Esophagus squamous epithelium (tissue), 5 donors: ENCODE measurements around the gene INKA1. TPM values are rescaled to one million over a fixed set of nuclear protein-coding genes. Genes with fewer than 3 reads are reported as not detected.

Experiments used
- DNase-seq: peaks from one replicate; lab custom pipeline; 2025; lab: John Stamatoyannopoulos, UW
- H3K27ac ChIP-seq, 4 donors: fragments of 200-600 bp; sonication (generic); one replicate each; pipeline ENCODE4 v1.5.1; 2016 to 2019; ENCODE audit warnings: mild to moderate bottlenecking in 1 of 4
- H3K27me3 ChIP-seq, 4 donors: fragments of 200-600 bp; sonication (generic); 1 replicate in 3 of 4; 2 replicates in 1 of 4; pipeline versions ENCODE4 v1.5.1 to v1.6.0; 2017 to 2021; ENCODE audit warnings: antibody characterized with exemption in 1 of 4
- H3K36me3 ChIP-seq, 3 donors: fragments of 200-600 bp; sonication (generic); one replicate each; pipeline ENCODE4 v1.5.1; 2016 to 2019
- H3K4me1 ChIP-seq, 3 donors: fragments of 200-600 bp; sonication (generic); one replicate each; pipeline ENCODE4 v1.5.1; 2017 to 2019
- H3K4me3 ChIP-seq, 4 donors: fragments of 200-600 bp; sonication (generic); 1 replicate in 3 of 4; 2 replicates in 1 of 4; pipeline ENCODE4 v1.5.1; 2016 to 2019; ENCODE audit warnings: mild to moderate bottlenecking in 2 of 4, moderate library complexity in 1 of 4
- H3K9me3 ChIP-seq, 3 donors: fragments of 200-600 bp; sonication (generic); one replicate each; pipeline ENCODE4 v1.5.1; 2016 to 2019
- POLR2A ChIP-seq, 4 donors: fragments of 450-650 bp; IDR thresholded peaks; one replicate each; pipeline ENCODE4 v1.6.1; 2017; ENCODE audit warnings: antibody characterized with exemption in 4 of 4, mild to moderate bottlenecking in 4 of 4, moderate library complexity in 3 of 4
- WGBS, 2 donors: methylation state at CpG; one replicate each; pipeline ENCODE4 v1.1.5; 2018; 5-methylcytosine and 5-hydroxymethylcytosine counted together
- intact Hi-C: fragments of 100-400 bp; cut with DNase I; formaldehyde crosslinking; loops from one replicate; pipeline ENCODE4 v1.15.0; 2022
- total RNA-seq, 4 donors: library from RNA; depleted of rRNA; stranded (reverse); fragments of >200 nt; gene quantifications; one replicate each; pipeline ENCODE4 v1.1.0, GENCODE V29; 2016
- TF ChIP-seq, protein P1 (sequence below), 6 experiments: fragments of 450-650 bp in 4 of 6; fragments of 200-600 bp in 2 of 6; sonication (generic) in 2 of 6; IDR thresholded peaks; one replicate each; pipeline ENCODE4 v1.5.1; 2016 to 2019; ENCODE audit warnings: antibody characterized with exemption in 6 of 6, mild to moderate bottlenecking in 4 of 6, moderate library complexity in 4 of 6
- donor health status: DM: yes; HTN: yes; CAD: no.

The INKA1 gene
- total RNA-seq, 4 donors from 2014 or later: 15.2 to 23.3 (median 19.9) TPM

- H3K36me3 ChIP-seq: peaks cover 0 to 24% (median 0%) of the 10 kb centered on the region in 3 donors
- peaks cover 14 to 44% (median 24%) of the 10 kb centered on the region in 3 donors for H3K4me1 ChIP-seq
- peak overlapping the region; percentile 93 to 99 (median 96) for H3K27ac ChIP-seq
- TF ChIP-seq, protein P1, sequence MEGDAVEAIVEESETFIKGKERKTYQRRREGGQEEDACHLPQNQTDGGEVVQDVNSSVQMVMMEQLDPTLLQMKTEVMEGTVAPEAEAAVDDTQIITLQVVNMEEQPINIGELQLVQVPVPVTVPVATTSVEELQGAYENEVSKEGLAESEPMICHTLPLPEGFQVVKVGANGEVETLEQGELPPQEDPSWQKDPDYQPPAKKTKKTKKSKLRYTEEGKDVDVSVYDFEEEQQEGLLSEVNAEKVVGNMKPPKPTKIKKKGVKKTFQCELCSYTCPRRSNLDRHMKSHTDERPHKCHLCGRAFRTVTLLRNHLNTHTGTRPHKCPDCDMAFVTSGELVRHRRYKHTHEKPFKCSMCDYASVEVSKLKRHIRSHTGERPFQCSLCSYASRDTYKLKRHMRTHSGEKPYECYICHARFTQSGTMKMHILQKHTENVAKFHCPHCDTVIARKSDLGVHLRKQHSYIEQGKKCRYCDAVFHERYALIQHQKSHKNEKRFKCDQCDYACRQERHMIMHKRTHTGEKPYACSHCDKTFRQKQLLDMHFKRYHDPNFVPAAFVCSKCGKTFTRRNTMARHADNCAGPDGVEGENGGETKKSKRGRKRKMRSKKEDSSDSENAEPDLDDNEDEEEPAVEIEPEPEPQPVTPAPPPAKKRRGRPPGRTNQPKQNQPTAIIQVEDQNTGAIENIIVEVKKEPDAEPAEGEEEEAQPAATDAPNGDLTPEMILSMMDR (IDR thresholded peaks at IDR 0.05): no peak
- no peak for TF ChIP-seq POLR2A (IDR thresholded peaks at IDR 0.05)
- WGBS, 2 donors: 63 to 78% methylated on average over 3 to 4 of the region's 5 CpGs
- no peak overlapping the region for H3K4me3 ChIP-seq
- no peak for DNase-seq
- no peaks in the 10 kb centered on the region for H3K27me3 ChIP-seq
- H3K9me3 ChIP-seq: no peaks in the 10 kb centered on the region
- intact Hi-C loops: no loop called here
Measured at GRCh38 chr3:49787536-49787935, 15.5 kb upstream of the INKA1 start.

DNA sequence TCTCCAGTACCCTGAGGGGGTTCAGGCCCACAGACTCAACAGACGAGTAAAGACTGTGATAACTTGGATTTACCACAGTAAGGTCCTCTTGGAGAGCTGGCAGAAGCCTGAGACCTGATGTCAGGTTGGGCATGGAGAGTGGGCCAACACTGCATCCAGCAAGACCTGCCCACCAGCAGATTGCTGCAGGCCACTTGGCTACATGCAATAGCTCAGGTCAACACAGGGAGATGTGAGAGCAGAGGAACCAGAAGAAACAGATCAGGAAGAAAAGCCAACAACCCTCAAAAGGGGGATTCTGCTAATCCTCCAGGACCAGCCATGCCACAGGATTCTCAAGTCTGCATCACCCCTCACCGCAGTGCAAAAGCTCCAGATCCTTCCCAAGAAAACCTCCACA, 15.0 kb upstream of the INKA1 start:
- 82 to 100% methylated on average over 1 to 2 of the region's 2 CpGs for WGBS, 2 donors
- H3K4me1 ChIP-seq: peaks cover 14 to 39% (median 24%) of the 10 kb centered on the region in 3 donors
- no peaks in the 10 kb centered on the region for H3K27me3 ChIP-seq
- DNase-seq: no peak
- no peaks in the 10 kb centered on the region for H3K9me3 ChIP-seq
- intact Hi-C loops: no loop called here
- H3K36me3 ChIP-seq: peaks cover 0 to 19% (median 0%) of the 10 kb centered on the region in 3 donors
- no peak overlapping the region for H3K27ac ChIP-seq
- no peak overlapping the region for H3K4me3 ChIP-seq
- TF ChIP-seq, protein P1 (IDR thresholded peaks at IDR 0.05): no peak
- TF ChIP-seq POLR2A (IDR thresholded peaks at IDR 0.05): no peak

GRCh38 chr3:49790626-49791411, 12.2 kb upstream of the INKA1 start:
- WGBS, 2 donors: 60 to 71% methylated on average over 7 to 9 of the region's 9 CpGs
- Histone ChIP-seq H3K4me1 (peaks cover 4 to 11% (median 9%) of the 10 kb centered on the region in 3 donors), H3K4me3 (no peak overlapping the region), H3K27me3 (no peaks in the 10 kb centered on the region), H3K9me3 (no peaks in the 10 kb centered on the region), H3K36me3 (no peaks in the 10 kb centered on the region), H3K27ac (no peak overlapping the region)
- no peak for DNase-seq
- intact Hi-C loops: no loop called here
- TF ChIP-seq, protein P1 (IDR thresholded peaks at IDR 0.05): no peak
- TF ChIP-seq POLR2A (IDR thresholded peaks at IDR 0.05): no peak

GRCh38 chr3:49791571-49791970, 11.5 kb upstream of the INKA1 start:
- intact Hi-C loops: no loop called here
- H3K27ac ChIP-seq: no peak overlapping the region
- TF ChIP-seq, protein P1 (IDR thresholded peaks at IDR 0.05): no peak
- TF ChIP-seq POLR2A (IDR thresholded peaks at IDR 0.05): no peak
- 78 to 88% methylated on average over 1 to 2 of the region's 4 CpGs for WGBS, 2 donors
- H3K4me3 ChIP-seq: no peak overlapping the region
- no peaks in the 10 kb centered on the region for H3K9me3 ChIP-seq
- H3K36me3 ChIP-seq: no peaks in the 10 kb centered on the region
- no peak for DNase-seq
- peaks cover 4 to 11% (median 9%) of the 10 kb centered on the region in 3 donors for H3K4me1 ChIP-seq
- H3K27me3 ChIP-seq: no peaks in the 10 kb centered on the region

- DNase-seq: no peak
- H3K4me3 ChIP-seq: no peak overlapping the region
- no peak overlapping the region for H3K27ac ChIP-seq
- H3K9me3 ChIP-seq: no peaks in the 10 kb centered on the region
- H3K4me1 ChIP-seq: peaks cover 0 to under 1% (median under 1%) of the 10 kb centered on the region in 3 donors
- WGBS, 2 donors: 82 to 88% methylated on average over 5 to 6 of the region's 10 CpGs
- TF ChIP-seq, protein P1 (IDR thresholded peaks at IDR 0.05): no peak
- no peak for TF ChIP-seq POLR2A (IDR thresholded peaks at IDR 0.05)
- intact Hi-C loops: no loop called here
- no peaks in the 10 kb centered on the region for H3K27me3 ChIP-seq
- H3K36me3 ChIP-seq: no peaks in the 10 kb centered on the region
Measured at GRCh38 chr3:49792371-49793150, 10.5 kb upstream of the INKA1 start.
